NCI-H2029 treated with DMSO at 0.1 percent for 48 hours (cell line): ENCODE results near the gene SYNM.
A peak's percentile ranks its signal among the peaks of the same experiment; 100 is the strongest.

Experiments used
- DNase-seq: peaks from one replicate; lab custom pipeline; 2025; lab: John Stamatoyannopoulos, UW

The SYNM gene

GRCh38 chr15:99141943-99142342 is 37.1 kb downstream of the SYNM start:
- no peak for DNase-seq

- DNase-seq = no peak
These were observed 37.7 kb downstream of the SYNM start for GRCh38 chr15:99142562-99142961.

GRCh38 chr15:99143242-99143641 is 38.4 kb downstream of the SYNM start:
- DNase-seq = no peak

GRCh38 chr15:99143655-99144610 is 39.1 kb downstream of the SYNM start:
- no peak for DNase-seq

- no peak for DNase-seq
These were observed 40.1 kb downstream of the SYNM start for GRCh38 chr15:99145005-99145404.

GRCh38 chr15:99145778-99146177 is 40.9 kb downstream of the SYNM start:
- no peak for DNase-seq

- no peak for DNase-seq
These were observed 41.8 kb downstream of the SYNM start for GRCh38 chr15:99146661-99147060.

GRCh38 chr15:99148851-99149276 is 44.0 kb downstream of the SYNM start:
- DNase-seq = no peak

GRCh38 chr15:99149366-99149765 is 44.5 kb downstream of the SYNM start:
- DNase-seq = no peak

GRCh38 chr15:99151156-99151555 is 46.3 kb downstream of the SYNM start:
- no peak for DNase-seq

- no peak for DNase-seq
These were observed 48.2 kb downstream of the SYNM start for GRCh38 chr15:99153026-99153535.

- DNase-seq = no peak
These were observed 49.4 kb downstream of the SYNM start for GRCh38 chr15:99154271-99154670.

- DNase-seq = no peak
These were observed 51.1 kb downstream of the SYNM start for GRCh38 chr15:99155961-99156443.

- DNase-seq = no peak
These were observed 52.6 kb downstream of the SYNM start for GRCh38 chr15:99157456-99157855.

GRCh38 chr15:99158626-99159412 is 53.9 kb downstream of the SYNM start:
- DNase-seq = no peak

- no peak for DNase-seq
These were observed 58.6 kb downstream of the SYNM start for GRCh38 chr15:99163271-99164062.

GRCh38 chr15:99164119-99164518 is 59.2 kb downstream of the SYNM start:
- DNase-seq = no peak

GRCh38 chr15:99165020-99165790 is 60.3 kb downstream of the SYNM start:
- no peak for DNase-seq

- no peak for DNase-seq
These were observed 61.2 kb downstream of the SYNM start for GRCh38 chr15:99165956-99166689.

GRCh38 chr15:99167201-99167600 is 62.3 kb downstream of the SYNM start:
- peak; percentile 9 for DNase-seq
